Neural cell (in vitro differentiated cells): Measurements from ENCODE around the gene PPP6C. TPM values are rescaled to one million over a fixed set of nuclear protein-coding genes. Genes with fewer than 3 reads are reported as not detected.

ENCODE experiments used
- H2AFZ ChIP-seq: fragments of 200-600, 300-800 bp; sonication (generic), shearing (Covaris generic); 2 replicates; pipeline ENCODE4 v1.6.0; 2014; ENCODE audit warnings: low read depth, mild to moderate bottlenecking, antibody characterized with exemption, low read length, moderate library complexity
- H3F3A ChIP-seq: fragments of 200-600 bp; shearing (Covaris generic); 2 replicates; pipeline ENCODE4 v1.6.1; 2016; ENCODE audit warnings: mild to moderate bottlenecking, moderate library complexity, mixed read lengths, antibody characterized with exemption, low read length; ENCODE audit not compliant: insufficient read depth, poor library complexity, severe bottlenecking
- H3K27ac ChIP-seq: fragments of 200-600, 300-800 bp; sonication (generic), shearing (Covaris generic); 2 replicates; pipeline ENCODE4 v1.5.1; 2014; ENCODE audit warnings: mild to moderate bottlenecking, low read length, moderate library complexity
- H3K27me3 ChIP-seq: fragments of 300-800, 200-600 bp; sonication (generic), shearing (Covaris generic); 2 replicates; pipeline ENCODE4 v1.6.0; 2014; ENCODE audit warnings: mild to moderate bottlenecking, low read depth, low read length, moderate library complexity; ENCODE audit not compliant: insufficient read depth
- H3K36me3 ChIP-seq: fragments of 300-800, 200-600 bp; sonication (generic), shearing (Covaris generic); 2 replicates; pipeline ENCODE4 v1.5.1; 2014; ENCODE audit warnings: mild to moderate bottlenecking, antibody characterized with exemption, low read length, moderate library complexity; ENCODE audit not compliant: insufficient read depth
- H3K4me2 ChIP-seq: fragments of 300-800, 200-600 bp; sonication (generic), shearing (Covaris generic); 2 replicates; pipeline ENCODE4 v1.6.0; 2014; ENCODE audit warnings: mild to moderate bottlenecking, low read length
- H3K4me3 ChIP-seq: fragments of 300-800, 200-600 bp; sonication (generic), shearing (Covaris generic); 2 replicates; pipeline ENCODE4 v1.5.1; 2014; ENCODE audit warnings: mild to moderate bottlenecking, low read length, moderate library complexity
- H3K79me2 ChIP-seq: fragments of 200-600 bp; shearing (Covaris generic); replicated peaks from 2 replicates; pipeline ENCODE4 v1.6.0; 2014; ENCODE audit warnings: mild to moderate bottlenecking, low read length, moderate library complexity; ENCODE audit not compliant: insufficient read depth
- H3K9ac ChIP-seq: fragments of 300-800, 200-600 bp; sonication (generic), shearing (Covaris generic); 2 replicates; pipeline ENCODE4 v1.6.1; 2016; ENCODE audit warnings: mild to moderate bottlenecking, low read length, mixed read lengths
- H3K9me2 ChIP-seq: fragments of 200-600 bp; shearing (Covaris generic); 2 replicates; pipeline ENCODE4 v1.6.1; 2016; ENCODE audit warnings: mild to moderate bottlenecking, low read length, mixed read lengths; ENCODE audit not compliant: insufficient read depth
- H3K9me3 ChIP-seq: fragments of 200-600, 300-800 bp; sonication (generic), shearing (Covaris generic); 2 replicates; pipeline ENCODE4 v1.6.1; 2016; ENCODE audit warnings: mild to moderate bottlenecking, mixed run types, low read length, moderate library complexity, mixed read lengths
- H4K20me1 ChIP-seq: fragments of 200-600 bp; shearing (Covaris generic); 2 replicates; pipeline ENCODE4 v1.6.1; 2016; ENCODE audit warnings: mild to moderate bottlenecking, mixed run types; ENCODE audit not compliant: insufficient read depth
- CTCF ChIP-seq: fragments of 450-650 bp; IDR thresholded peaks from 2 replicates; pipeline ENCODE4 v1.5.1; 2014; ENCODE audit warnings: antibody characterized with exemption, mild to moderate bottlenecking, moderate library complexity; ENCODE audit not compliant: poor library complexity, severe bottlenecking
- EP300 ChIP-seq: fragments of 450-650 bp; conservative IDR thresholded peaks from 2 replicates; pipeline ENCODE4 v1.6.1; 2014; ENCODE audit warnings: antibody characterized with exemption, mild to moderate bottlenecking, moderate library complexity; ENCODE audit not compliant: poor library complexity, severe bottlenecking
- EZH2 ChIP-seq: fragments of 200-600, 300-800 bp; shearing (Covaris generic), sonication (generic); IDR thresholded peaks from 2 replicates; pipeline ENCODE4 v1.6.1; 2014; ENCODE audit warnings: antibody characterized with exemption, low read length, borderline replicate concordance, mild to moderate bottlenecking; ENCODE audit not compliant: insufficient read depth, poor library complexity, severe bottlenecking
- MXI1 ChIP-seq: fragments of 450-650 bp; conservative IDR thresholded peaks from 2 replicates; pipeline ENCODE4 v1.6.1; 2014; ENCODE audit warnings: antibody characterized with exemption, mild to moderate bottlenecking; ENCODE audit not compliant: poor library complexity, severe bottlenecking
- POLR2AphosphoS5 ChIP-seq: IDR thresholded peaks from 2 replicates; pipeline ENCODE4 v1.6.1; 2012
- RAD21 ChIP-seq: fragments of 450-650 bp; conservative IDR thresholded peaks from 2 replicates; pipeline ENCODE4 v1.6.1; 2014; ENCODE audit warnings: antibody characterized with exemption, mild to moderate bottlenecking, moderate library complexity
- REST ChIP-seq: IDR thresholded peaks from 2 replicates; pipeline ENCODE4 v1.6.1; 2012; ENCODE audit warnings: borderline replicate concordance
- SMC3 ChIP-seq: fragments of 450-650 bp; conservative IDR thresholded peaks from 2 replicates; pipeline ENCODE4 v1.6.1; 2014; ENCODE audit warnings: antibody characterized with exemption, mild to moderate bottlenecking, moderate library complexity; ENCODE audit not compliant: poor library complexity
- TAF1 ChIP-seq: IDR thresholded peaks from 2 replicates; pipeline ENCODE4 v1.6.1; 2012; ENCODE audit warnings: low read depth
- polyA plus RNA-seq: library from polyadenylated mRNA; depleted of rRNA; stranded (reverse); fragments of >200 nt; gene quantifications from 2 replicates; pipeline ENCODE4 v1.2.3, GENCODE V29; 2014

PPP6C gene
- polyA plus RNA-seq, 1 donor from 2014 or later: 25.1 TPM

- H4K20me1 ChIP-seq: no peaks in the 10 kb centered on the region
- no peaks in the 10 kb centered on the region for H3K27me3 ChIP-seq
- no peaks in the 10 kb centered on the region for H3K9me2 ChIP-seq
- TF ChIP-seq EP300 (no peak), MXI1 (no peak), POLR2AphosphoS5 (no peak), CTCF (no peak), EZH2 (no peak), TAF1 (no peak), REST (no peak), SMC3 (no peak), RAD21 (no peak)
- H2AFZ ChIP-seq: no peak overlapping the region
- H3K4me3 ChIP-seq: peak overlapping the region; percentile 87
- peaks cover 5% of the 10 kb centered on the region for H3K36me3 ChIP-seq
- H3K4me2 ChIP-seq: no peak overlapping the region
- no peaks in the 10 kb centered on the region for H3F3A ChIP-seq
- H3K27ac ChIP-seq: no peak overlapping the region
- no peaks in the 10 kb centered on the region for H3K9me3 ChIP-seq
- H3K79me2 ChIP-seq: peaks cover 24% of the 10 kb centered on the region
- H3K9ac ChIP-seq: no peak overlapping the region
Measured at GRCh38 chr9:125141751-125142150, 47.9 kb downstream of the PPP6C start.

- TF ChIP-seq EP300 (no peak), EZH2 (no peak), TAF1 (no peak), SMC3 (no peak), POLR2AphosphoS5 (no peak), RAD21 (no peak), MXI1 (no peak), CTCF (no peak), REST (no peak)
- Histone ChIP-seq H3K27ac (no peak overlapping the region), H3K4me2 (no peak overlapping the region), H3K9me3 (no peaks in the 10 kb centered on the region), H3K4me3 (peak overlapping the region; percentile 87), H3K27me3 (no peaks in the 10 kb centered on the region), H3K36me3 (peaks cover 5% of the 10 kb centered on the region), H3K9me2 (no peaks in the 10 kb centered on the region), H2AFZ (no peak overlapping the region), H4K20me1 (no peaks in the 10 kb centered on the region), H3K9ac (no peak overlapping the region), H3K79me2 (peaks cover 24% of the 10 kb centered on the region), H3F3A (no peaks in the 10 kb centered on the region)
Measured at GRCh38 chr9:125141251-125141650, 48.4 kb downstream of the PPP6C start.
